Lung (tissue), 12 donors: ENCODE measurements around the gene KISS1R. TPM values are rescaled to one million over a fixed set of nuclear protein-coding genes. Genes with fewer than 3 reads are reported as not detected.

Experiments used
- ATAC-seq: fragments of 200-7000 bp; cut with Tn5 transposase; one replicate; pipeline ENCODE4 v1.9.1; 2020; ENCODE audit warnings: moderate number of reproducible peaks; ENCODE audit not compliant: insufficient read depth, low FRiP score
- DNase-seq, 3 donors: peaks; one replicate each; pipeline ENCODE4 v3.0.0-alpha.2; 2013 to 2017
- H3K27ac ChIP-seq, 2 donors: one replicate each; pipeline ENCODE4 v1.5.1; 2013; ENCODE audit warnings: mild to moderate bottlenecking in 2 of 2, moderate library complexity in 2 of 2, control low read depth in 1 of 2, inconsistent platforms in 1 of 2, low read depth in 1 of 2, low read length in 1 of 2
- H3K27me3 ChIP-seq, 3 donors: one replicate each; pipeline ENCODE4 v1.5.1; 2013; ENCODE audit warnings: low read length in 2 of 3; ENCODE audit not compliant: control insufficient read depth in 3 of 3, insufficient read depth in 3 of 3
- H3K36me3 ChIP-seq, 4 donors: one replicate each; pipeline ENCODE4 v1.5.1; 2013; ENCODE audit warnings: low read length in 4 of 4, mild to moderate bottlenecking in 1 of 4, moderate library complexity in 1 of 4; ENCODE audit not compliant: control insufficient read depth in 4 of 4, insufficient read depth in 4 of 4
- H3K4me1 ChIP-seq, 5 donors: one replicate each; pipeline ENCODE4 v1.5.1; 2013; ENCODE audit warnings: low read length in 5 of 5, mild to moderate bottlenecking in 2 of 5, moderate library complexity in 1 of 5; ENCODE audit not compliant: control insufficient read depth in 5 of 5, insufficient read depth in 5 of 5
- H3K4me3 ChIP-seq: one replicate; pipeline ENCODE4 v1.5.1; 2013; ENCODE audit warnings: mild to moderate bottlenecking, control low read depth, moderate library complexity
- H3K9ac ChIP-seq, 2 donors: one replicate each; pipeline ENCODE4 v1.5.1; 2013; ENCODE audit warnings: low read length in 2 of 2, control low read depth in 1 of 2; ENCODE audit not compliant: insufficient read depth in 1 of 2
- H3K9me3 ChIP-seq, 4 donors: one replicate each; pipeline ENCODE4 v1.5.1; 2013; ENCODE audit warnings: low read length in 3 of 4, mild to moderate bottlenecking in 1 of 4, moderate library complexity in 1 of 4; ENCODE audit not compliant: control insufficient read depth in 4 of 4, insufficient read depth in 3 of 4
- CTCF ChIP-seq: IDR thresholded peaks from 2 replicates; pipeline ENCODE4 v1.5.1; 2012; ENCODE audit warnings: mild to moderate bottlenecking; ENCODE audit errors: control extremely low read depth, extremely low read depth
- WGBS, 2 donors: extraction: QIAGEN DNeasy Blood & Tissue Kit; methylation state at CpG; one replicate each; pipeline ENCODE4 v1.1.7; 2013; 5-methylcytosine and 5-hydroxymethylcytosine counted together
- polyA plus RNA-seq, 2 donors: library from polyadenylated mRNA; stranded (reverse); fragments of 200-250 nt; gene quantifications; one replicate each; pipeline ENCODE4 v1.2.1, GENCODE V29; 2013
- total RNA-seq, 2 donors: library from RNA; depleted of rRNA in 1 of 2; stranded (reverse); fragments of >200 nt in 1 of 2; gene quantifications; one replicate each; pipeline ENCODE4 v1.2.1, GENCODE V29; 2014 to 2021
- donor health status: control.
- donor health status: control.
- donor health status: Bipolar disorder and iron deficiency.
- donor health status: healthy.
- donor health status: DM: yes; HTN: yes; CAD: no.

The KISS1R gene
- total and polyA plus RNA-seq, 4 donors, result 0.13 to 0.21 TPM; not detected in 2

GRCh38 chr19:937259-937694 lies 20.1 kb downstream of the KISS1R start:
- Histone ChIP-seq H3K36me3 (peaks cover 0 to 13% (median 5%) of the 10 kb centered on the region in 4 donors), H3K27me3 (no peaks in the 10 kb centered on the region), H3K9me3 (no peaks in the 10 kb centered on the region), H3K4me3 (no peak overlapping the region), H3K9ac (no peak overlapping the region), H3K4me1 (peaks cover 7 to 43% (median 40%) of the 10 kb centered on the region in 5 donors), H3K27ac (no peak overlapping the region)
- no peak for TF ChIP-seq CTCF
- ATAC-seq (no peak), DNase-seq (no peak)
- 83 to 87% methylated on average over 16 of the region's 16 CpGs for WGBS, 2 donors

- Histone ChIP-seq H3K9ac (no peak overlapping the region), H3K27me3 (no peaks in the 10 kb centered on the region), H3K4me1 (peaks cover 3 to 38% (median 32%) of the 10 kb centered on the region in 5 donors), H3K36me3 (peaks cover 0 to 17% (median 7%) of the 10 kb centered on the region in 4 donors), H3K27ac (no peak overlapping the region), H3K9me3 (no peaks in the 10 kb centered on the region), H3K4me3 (no peak overlapping the region)
- ATAC-seq (no peak), DNase-seq (no peak)
- TF ChIP-seq CTCF, result no peak
- WGBS, 2 donors, result 90 to 91% methylated on average over 23 of the region's 23 CpGs
Observed at GRCh38 chr19:938233-938923, 21.2 kb downstream of the KISS1R start.

GRCh38 chr19:939439-939838 lies 22.3 kb downstream of the KISS1R start:
- 87 to 88% methylated on average over 22 of the region's 22 CpGs for WGBS, 2 donors

More at GRCh38 chr19:939439-939838, 22.3 kb downstream of the KISS1R start:
- Histone ChIP-seq H3K4me3 (no peak overlapping the region), H3K4me1 (peaks cover 3 to 30% (median 21%) of the 10 kb centered on the region in 5 donors), H3K36me3 (peaks cover 0 to 20% (median 8%) of the 10 kb centered on the region in 4 donors), H3K27ac (no peak overlapping the region), H3K27me3 (no peaks in the 10 kb centered on the region), H3K9me3 (peaks cover 0 to 2% (median 0%) of the 10 kb centered on the region in 4 donors), H3K9ac (no peak overlapping the region)
- ATAC-seq, result no peak
- TF ChIP-seq CTCF, result no peak
- no peak for DNase-seq
